Measurements from ENCODE around the gene CACNB4. TPM values are rescaled to one million over a fixed set of nuclear protein-coding genes. Genes with fewer than 3 reads are reported as not detected.
"Not testable (repeated sequence)": the region's sequence is repeated elsewhere in the genome, so short reads cannot be mapped to it uniquely, and the experiment has no call there.

CACNB4 gene
- polyA plus RNA-seq, 1 of the 3 experiments (the other 2 are of a cell fraction), result 0.18 TPM

GRCh38 chr2:152030596-152031328 lies 68.1 kb downstream of the CACNB4 start:
- H3K4me2 ChIP-seq; H3K27ac ChIP-seq (ENCODE audit: low read depth in 2 of 2, low read length in 1 of 2); H3K27me3 ChIP-seq (ENCODE audit: insufficient read depth); CTCF ChIA-PET; H3K4me3 ChIP-seq (ENCODE audit: low read depth in 2 of 2, low read length in 1 of 2); H3F3A ChIP-seq (replicated peaks; ENCODE audit: insufficient read depth); DNase-seq; POLR2A ChIA-PET; H3K9me3 ChIP-seq; H3K4me1 ChIP-seq (ENCODE audit: control insufficient read depth in 1 of 2, insufficient read depth in 2 of 2, low read depth in 1 of 2, low read length in 1 of 2); H3K79me2 ChIP-seq (ENCODE audit: insufficient read depth); H3K9me2 ChIP-seq; H2AFZ ChIP-seq (ENCODE audit: low read depth); H3K36me3 ChIP-seq (replicated peaks in 1 of 2; ENCODE audit: control insufficient read depth in 1 of 2, insufficient read depth in 2 of 2, low read length in 1 of 2); H4K20me1 ChIP-seq (ENCODE audit: insufficient read depth); H3K9ac ChIP-seq: not testable (repeated sequence)
- WGBS (ENCODE audit: low lambda C conversion rate), result 50% methylated on average over 4 of the region's 4 CpGs

DNA sequence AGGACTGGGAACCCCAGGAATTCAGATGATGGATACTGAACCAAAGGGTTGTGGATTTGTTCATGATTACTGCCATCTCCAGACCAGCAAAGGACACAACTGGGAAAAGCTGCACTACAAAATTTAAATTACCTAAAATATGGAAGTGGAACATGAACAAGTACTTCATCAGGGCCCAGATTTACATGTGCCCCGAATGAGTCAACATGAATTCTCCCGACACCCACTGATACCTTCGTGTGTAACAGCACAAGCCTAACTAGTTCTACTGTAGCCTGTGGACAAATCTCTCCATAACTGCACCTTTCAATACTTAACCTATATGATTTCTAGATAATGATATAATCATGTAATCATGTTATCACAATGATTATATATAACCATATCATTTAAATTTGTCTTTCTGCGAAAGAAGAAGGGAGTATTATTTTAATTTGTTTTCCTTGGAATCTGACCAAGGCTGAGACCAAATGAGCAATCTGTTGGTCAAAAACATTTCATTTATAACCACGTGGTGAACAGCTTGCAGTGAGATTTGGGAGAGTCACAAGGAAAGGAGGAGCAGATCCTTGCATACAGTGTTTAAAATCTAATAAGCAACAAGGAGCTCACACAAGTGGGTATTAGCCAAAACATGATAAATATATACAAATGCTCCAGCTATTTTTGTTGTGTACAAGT lies 70.5 kb downstream of the CACNB4 start:
- Histone ChIP-seq H3K4me2 (no peak overlapping the region), H3K79me2 (ENCODE audit: insufficient read depth) (no peaks in the 10 kb centered on the region), H3K27ac (ENCODE audit: low read depth in 2 of 2, low read length in 1 of 2) (no peak overlapping the region), H2AFZ (ENCODE audit: low read depth) (no peak overlapping the region), H3F3A (replicated peaks; ENCODE audit: insufficient read depth) (no peaks in the 10 kb centered on the region), H3K36me3 (replicated peaks in 1 of 2; ENCODE audit: control insufficient read depth in 1 of 2, insufficient read depth in 2 of 2, low read length in 1 of 2) (no peaks in the 10 kb centered on the region), H3K27me3 (ENCODE audit: insufficient read depth) (no peaks in the 10 kb centered on the region), H3K9me2 (no peaks in the 10 kb centered on the region), H4K20me1 (ENCODE audit: insufficient read depth) (no peaks in the 10 kb centered on the region), H3K4me1 (ENCODE audit: control insufficient read depth in 1 of 2, insufficient read depth in 2 of 2, low read depth in 1 of 2, low read length in 1 of 2) (no peaks in the 10 kb centered on the region), H3K9ac (no peak overlapping the region), H3K4me3 (ENCODE audit: low read depth in 2 of 2, low read length in 1 of 2) (no peak overlapping the region), H3K9me3 (no peaks in the 10 kb centered on the region)
- 38% methylated on average over 5 of the region's 5 CpGs for WGBS (ENCODE audit: low lambda C conversion rate)
- ChIA-PET CTCF (interaction anchor here (0.9 to 1.4 kb wide), 4 partner anchors 8 to 29 kb away, joined by 3 to 11 read pairs (median 6); no protein-coding TSS in a partner anchor), POLR2A (interaction anchor here (0.6 kb wide), 1 partner anchor 142 kb away, joined by 3 read pairs; no protein-coding TSS in a partner anchor)
- TF ChIP-seq EP300 (IDR thresholded peaks at IDR 0.05; ENCODE audit: borderline replicate concordance in 1 of 2, low read depth in 1 of 2, low read length in 1 of 2) (no peak), TAF1 (IDR thresholded peaks at IDR 0.05; ENCODE audit: borderline replicate concordance, low read depth, low read length) (no peak), NFIC (IDR thresholded peaks at IDR 0.05; ENCODE audit: borderline replicate concordance) (no peak), FOXM1 (IDR thresholded peaks at IDR 0.05; ENCODE audit: low read depth) (no peak), FOXJ3 (CRISPR knock-in tag; IDR thresholded peaks at IDR 0.05) (no peak), USF1 (IDR thresholded peaks at IDR 0.05; ENCODE audit: borderline replicate concordance, low read depth) (no peak), SMC3 (IDR thresholded peaks at IDR 0.05; ENCODE audit: low read depth, low read length) (no peak), RFX5 (IDR thresholded peaks at IDR 0.05; ENCODE audit: low read length) (no peak), CHD2 (IDR thresholded peaks at IDR 0.05; ENCODE audit: low read length, partially characterized antibody) (no peak), FOSL2 (IDR thresholded peaks at IDR 0.05; ENCODE audit: borderline replicate concordance, low read depth) (no peak), YY1 (IDR thresholded peaks at IDR 0.05; ENCODE audit: low read depth) (no peak), MXI1 (IDR thresholded peaks at IDR 0.05; ENCODE audit: low read depth, low read length) (no peak), RAD21 (IDR thresholded peaks at IDR 0.05; ENCODE audit: low read length) (no peak)
- TF ChIP-seq, protein P1, sequence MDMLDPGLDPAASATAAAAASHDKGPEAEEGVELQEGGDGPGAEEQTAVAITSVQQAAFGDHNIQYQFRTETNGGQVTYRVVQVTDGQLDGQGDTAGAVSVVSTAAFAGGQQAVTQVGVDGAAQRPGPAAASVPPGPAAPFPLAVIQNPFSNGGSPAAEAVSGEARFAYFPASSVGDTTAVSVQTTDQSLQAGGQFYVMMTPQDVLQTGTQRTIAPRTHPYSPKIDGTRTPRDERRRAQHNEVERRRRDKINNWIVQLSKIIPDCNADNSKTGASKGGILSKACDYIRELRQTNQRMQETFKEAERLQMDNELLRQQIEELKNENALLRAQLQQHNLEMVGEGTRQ (IDR thresholded peaks at IDR 0.05; ENCODE audit: borderline replicate concordance, low read depth, low read length), result no peak
- TF ChIP-seq, protein P2, sequence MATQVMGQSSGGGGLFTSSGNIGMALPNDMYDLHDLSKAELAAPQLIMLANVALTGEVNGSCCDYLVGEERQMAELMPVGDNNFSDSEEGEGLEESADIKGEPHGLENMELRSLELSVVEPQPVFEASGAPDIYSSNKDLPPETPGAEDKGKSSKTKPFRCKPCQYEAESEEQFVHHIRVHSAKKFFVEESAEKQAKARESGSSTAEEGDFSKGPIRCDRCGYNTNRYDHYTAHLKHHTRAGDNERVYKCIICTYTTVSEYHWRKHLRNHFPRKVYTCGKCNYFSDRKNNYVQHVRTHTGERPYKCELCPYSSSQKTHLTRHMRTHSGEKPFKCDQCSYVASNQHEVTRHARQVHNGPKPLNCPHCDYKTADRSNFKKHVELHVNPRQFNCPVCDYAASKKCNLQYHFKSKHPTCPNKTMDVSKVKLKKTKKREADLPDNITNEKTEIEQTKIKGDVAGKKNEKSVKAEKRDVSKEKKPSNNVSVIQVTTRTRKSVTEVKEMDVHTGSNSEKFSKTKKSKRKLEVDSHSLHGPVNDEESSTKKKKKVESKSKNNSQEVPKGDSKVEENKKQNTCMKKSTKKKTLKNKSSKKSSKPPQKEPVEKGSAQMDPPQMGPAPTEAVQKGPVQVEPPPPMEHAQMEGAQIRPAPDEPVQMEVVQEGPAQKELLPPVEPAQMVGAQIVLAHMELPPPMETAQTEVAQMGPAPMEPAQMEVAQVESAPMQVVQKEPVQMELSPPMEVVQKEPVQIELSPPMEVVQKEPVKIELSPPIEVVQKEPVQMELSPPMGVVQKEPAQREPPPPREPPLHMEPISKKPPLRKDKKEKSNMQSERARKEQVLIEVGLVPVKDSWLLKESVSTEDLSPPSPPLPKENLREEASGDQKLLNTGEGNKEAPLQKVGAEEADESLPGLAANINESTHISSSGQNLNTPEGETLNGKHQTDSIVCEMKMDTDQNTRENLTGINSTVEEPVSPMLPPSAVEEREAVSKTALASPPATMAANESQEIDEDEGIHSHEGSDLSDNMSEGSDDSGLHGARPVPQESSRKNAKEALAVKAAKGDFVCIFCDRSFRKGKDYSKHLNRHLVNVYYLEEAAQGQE (IDR thresholded peaks at IDR 0.05; ENCODE audit: low read depth, low read length), result no peak
- no peak for DNase-seq

Measured in SK-N-SH (cell line).